ENCODE measurements around the gene SNX15.
A peak's percentile ranks its signal among the peaks of the same experiment; 100 is the strongest.

GRCh38 chr11:65008016-65008415 is 19.2 kb upstream of the SNX15 start:
- TF ChIP-seq, protein P1, sequence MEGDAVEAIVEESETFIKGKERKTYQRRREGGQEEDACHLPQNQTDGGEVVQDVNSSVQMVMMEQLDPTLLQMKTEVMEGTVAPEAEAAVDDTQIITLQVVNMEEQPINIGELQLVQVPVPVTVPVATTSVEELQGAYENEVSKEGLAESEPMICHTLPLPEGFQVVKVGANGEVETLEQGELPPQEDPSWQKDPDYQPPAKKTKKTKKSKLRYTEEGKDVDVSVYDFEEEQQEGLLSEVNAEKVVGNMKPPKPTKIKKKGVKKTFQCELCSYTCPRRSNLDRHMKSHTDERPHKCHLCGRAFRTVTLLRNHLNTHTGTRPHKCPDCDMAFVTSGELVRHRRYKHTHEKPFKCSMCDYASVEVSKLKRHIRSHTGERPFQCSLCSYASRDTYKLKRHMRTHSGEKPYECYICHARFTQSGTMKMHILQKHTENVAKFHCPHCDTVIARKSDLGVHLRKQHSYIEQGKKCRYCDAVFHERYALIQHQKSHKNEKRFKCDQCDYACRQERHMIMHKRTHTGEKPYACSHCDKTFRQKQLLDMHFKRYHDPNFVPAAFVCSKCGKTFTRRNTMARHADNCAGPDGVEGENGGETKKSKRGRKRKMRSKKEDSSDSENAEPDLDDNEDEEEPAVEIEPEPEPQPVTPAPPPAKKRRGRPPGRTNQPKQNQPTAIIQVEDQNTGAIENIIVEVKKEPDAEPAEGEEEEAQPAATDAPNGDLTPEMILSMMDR (IDR thresholded peaks at IDR 0.05; ENCODE audit: low read length) = 0 out of 2 replicates have a peak, but pooled peaks have one; percentile 5
- no peak for TF ChIP-seq EZH2 (IDR thresholded peaks at IDR 0.05; ENCODE audit: borderline replicate concordance, low read length)

Data from OCI-LY1 (cell line).